HEK293 (cell line): ENCODE measurements around the gene SESN1.

Source experiments
- EGR2 ChIP-seq: fragments of 450-650 bp; formaldehyde crosslinking; IDR thresholded peaks from 2 replicates; pipeline ENCODE4 v1.5.1; 2016; ENCODE audit warnings: low read depth, missing biosample characterization, missing genetic modification characterization
- HOXC10 ChIP-seq: sonication (generic); formaldehyde crosslinking; IDR thresholded peaks from 2 replicates; pipeline ENCODE4 v1.8.1; 2023; ENCODE audit warnings: mild to moderate bottlenecking, missing genetic modification reagents
- KLF1 ChIP-seq: fragments of 450-650 bp; formaldehyde crosslinking; IDR thresholded peaks from 2 replicates; pipeline ENCODE4 v1.5.1; 2016; ENCODE audit warnings: missing biosample characterization, missing genetic modification characterization
- KLF8 ChIP-seq: fragments of 450-650 bp; formaldehyde crosslinking; IDR thresholded peaks from 2 replicates; pipeline ENCODE4 v1.5.1; 2016; ENCODE audit warnings: missing biosample characterization, missing genetic modification characterization
- OSR2 ChIP-seq: fragments of 450-650 bp; formaldehyde crosslinking; IDR thresholded peaks from 2 replicates; pipeline ENCODE4 v1.5.1; 2016; ENCODE audit warnings: missing biosample characterization, missing genetic modification characterization
- OVOL3 ChIP-seq: fragments of 450-650 bp; formaldehyde crosslinking; IDR thresholded peaks from 2 replicates; pipeline ENCODE4 v1.5.1; 2016; ENCODE audit warnings: missing biosample characterization, missing genetic modification characterization
- PATZ1 ChIP-seq: fragments of 450-650 bp; formaldehyde crosslinking; IDR thresholded peaks from 2 replicates; pipeline ENCODE4 v1.5.1; 2016; ENCODE audit warnings: missing biosample characterization, missing genetic modification characterization
- SETDB1 ChIP-seq: IDR thresholded peaks from one replicate; pipeline ENCODE4 v1.6.1; 2017; ENCODE audit warnings: mild to moderate bottlenecking, low read length, moderate library complexity, mixed read lengths; ENCODE audit not compliant: insufficient read length
- ZBTB48 ChIP-seq: fragments of 450-650 bp; formaldehyde crosslinking; IDR thresholded peaks from 2 replicates; pipeline ENCODE4 v1.5.1; 2016; ENCODE audit warnings: missing biosample characterization, missing genetic modification characterization
- ZBTB6 ChIP-seq: fragments of 450-650 bp; formaldehyde crosslinking; IDR thresholded peaks from 2 replicates; pipeline ENCODE4 v1.5.1; 2017; ENCODE audit warnings: missing biosample characterization, missing genetic modification characterization
- ZFHX2 ChIP-seq: fragments of 450-650 bp; formaldehyde crosslinking; conservative IDR thresholded peaks from 2 replicates; pipeline ENCODE4 v1.5.1; 2016; ENCODE audit warnings: missing biosample characterization, missing genetic modification characterization
- ZFP3 ChIP-seq: fragments of 450-650 bp; formaldehyde crosslinking; IDR thresholded peaks from 2 replicates; pipeline ENCODE4 v1.5.1; 2016; ENCODE audit warnings: low read depth, missing biosample characterization, missing genetic modification characterization
- ZIC2 ChIP-seq: fragments of 450-650 bp; formaldehyde crosslinking; IDR thresholded peaks from 2 replicates; pipeline ENCODE4 v1.5.1; 2016; ENCODE audit warnings: missing biosample characterization, missing genetic modification characterization
- ZNF221 ChIP-seq: fragments of 450-650 bp; formaldehyde crosslinking; IDR thresholded peaks from 2 replicates; pipeline ENCODE4 v1.5.1; 2017; ENCODE audit warnings: missing biosample characterization, missing genetic modification characterization, borderline replicate concordance
- ZNF324 ChIP-seq: fragments of 450-650 bp; formaldehyde crosslinking; IDR thresholded peaks from 2 replicates; pipeline ENCODE4 v1.5.1; 2016; ENCODE audit warnings: missing biosample characterization, missing genetic modification characterization
- ZNF341 ChIP-seq: fragments of 450-650 bp; formaldehyde crosslinking; IDR thresholded peaks from 2 replicates; pipeline ENCODE4; 2016; ENCODE audit warnings: low read depth, missing biosample characterization, missing genetic modification characterization
- ZNF354C ChIP-seq: fragments of 450-650 bp; formaldehyde crosslinking; IDR thresholded peaks from 2 replicates; pipeline ENCODE4 v1.5.1; 2016; ENCODE audit warnings: missing biosample characterization, missing genetic modification characterization, low read depth, borderline replicate concordance
- ZNF37A ChIP-seq: fragments of 450-650 bp; IDR thresholded peaks from 2 replicates; pipeline ENCODE4 v1.5.1; 2018; ENCODE audit warnings: missing biosample characterization, missing genetic modification characterization
- ZNF416 ChIP-seq: fragments of 450-650 bp; formaldehyde crosslinking; IDR thresholded peaks from 2 replicates; pipeline ENCODE4 v1.5.1; 2016; ENCODE audit warnings: missing biosample characterization, missing genetic modification characterization
- ZNF571 ChIP-seq: fragments of 450-650 bp; formaldehyde crosslinking; IDR thresholded peaks from 2 replicates; pipeline ENCODE4 v1.5.0; 2017; ENCODE audit warnings: missing biosample characterization, missing genetic modification characterization
- ZNF624 ChIP-seq: fragments of 450-650 bp; formaldehyde crosslinking; IDR thresholded peaks from 2 replicates; pipeline ENCODE4 v1.5.1; 2017; ENCODE audit warnings: missing biosample characterization, missing genetic modification characterization
- ZNF629 ChIP-seq: fragments of 450-650 bp; formaldehyde crosslinking; IDR thresholded peaks from 2 replicates; pipeline ENCODE4 v1.5.1; 2017; ENCODE audit warnings: missing biosample characterization, missing genetic modification characterization
- ZNF660 ChIP-seq: fragments of 450-650 bp; IDR thresholded peaks from 2 replicates; pipeline ENCODE4 v1.5.1; 2018; ENCODE audit warnings: missing biosample characterization, mild to moderate bottlenecking, missing genetic modification characterization
- ZNF843 ChIP-seq: fragments of 450-650 bp; formaldehyde crosslinking; IDR thresholded peaks from 2 replicates; pipeline ENCODE4 v1.5.1; 2016; ENCODE audit warnings: missing biosample characterization, missing genetic modification characterization
- TF ChIP-seq, protein P1 (sequence below): fragments of 450-650 bp; formaldehyde crosslinking; IDR thresholded peaks from 2 replicates; pipeline ENCODE4 v1.5.1; 2016; ENCODE audit warnings: missing biosample characterization, missing genetic modification characterization, borderline replicate concordance
- TF ChIP-seq, protein P2 (sequence below): fragments of 450-650 bp; formaldehyde crosslinking; IDR thresholded peaks from 2 replicates; pipeline ENCODE4 v1.5.1; 2016; ENCODE audit warnings: missing biosample characterization, missing genetic modification characterization
- TF ChIP-seq, protein P3 (sequence below): fragments of 450-650 bp; formaldehyde crosslinking; IDR thresholded peaks from 2 replicates; pipeline ENCODE4 v1.5.1; 2017; ENCODE audit warnings: missing biosample characterization, mild to moderate bottlenecking, missing genetic modification characterization, moderate library complexity

The SESN1 gene

GRCh38 chr6:108966855-108967755 is 127.5 kb downstream of the SESN1 start (continued):
- TF ChIP-seq ZNF324 (tag by site-specific recombination) (no peak), PATZ1 (tag by site-specific recombination) (peak; percentile 12; the same call in 1 of the 2 replicates), ZNF571 (no peak), KLF1 (tag by site-specific recombination) (no peak), ZBTB48 (0 out of 2 replicates have a peak, but pooled peaks have one; percentile 44), KLF8 (tag by site-specific recombination) (no peak), ZFP3 (tag by site-specific recombination) (no peak), ZNF37A (tag by site-specific recombination) (no peak), ZNF341 (peak; percentile 66), HOXC10 (no peak), OVOL3 (tag by site-specific recombination) (no peak), ZNF221 (no peak), ZNF624 (no peak), EGR2 (tag by site-specific recombination) (peak; percentile 35; the same call in 1 of the 2 replicates), SETDB1 (no peak), ZNF660 (0 out of 2 replicates have a peak, but pooled peaks have one; percentile 47), ZNF843 (no peak), ZNF629 (tag by site-specific recombination) (no peak), OSR2 (tag by site-specific recombination) (peak; percentile 86), ZIC2 (tag by site-specific recombination) (peak; percentile 48), ZFHX2 (tag by site-specific recombination) (peak; percentile 69), ZNF354C (tag by site-specific recombination) (no peak), ZBTB6 (tag by site-specific recombination) (no peak; the same call in 1 of the 2 replicates), ZNF416 (no peak)
- TF ChIP-seq, protein P1, sequence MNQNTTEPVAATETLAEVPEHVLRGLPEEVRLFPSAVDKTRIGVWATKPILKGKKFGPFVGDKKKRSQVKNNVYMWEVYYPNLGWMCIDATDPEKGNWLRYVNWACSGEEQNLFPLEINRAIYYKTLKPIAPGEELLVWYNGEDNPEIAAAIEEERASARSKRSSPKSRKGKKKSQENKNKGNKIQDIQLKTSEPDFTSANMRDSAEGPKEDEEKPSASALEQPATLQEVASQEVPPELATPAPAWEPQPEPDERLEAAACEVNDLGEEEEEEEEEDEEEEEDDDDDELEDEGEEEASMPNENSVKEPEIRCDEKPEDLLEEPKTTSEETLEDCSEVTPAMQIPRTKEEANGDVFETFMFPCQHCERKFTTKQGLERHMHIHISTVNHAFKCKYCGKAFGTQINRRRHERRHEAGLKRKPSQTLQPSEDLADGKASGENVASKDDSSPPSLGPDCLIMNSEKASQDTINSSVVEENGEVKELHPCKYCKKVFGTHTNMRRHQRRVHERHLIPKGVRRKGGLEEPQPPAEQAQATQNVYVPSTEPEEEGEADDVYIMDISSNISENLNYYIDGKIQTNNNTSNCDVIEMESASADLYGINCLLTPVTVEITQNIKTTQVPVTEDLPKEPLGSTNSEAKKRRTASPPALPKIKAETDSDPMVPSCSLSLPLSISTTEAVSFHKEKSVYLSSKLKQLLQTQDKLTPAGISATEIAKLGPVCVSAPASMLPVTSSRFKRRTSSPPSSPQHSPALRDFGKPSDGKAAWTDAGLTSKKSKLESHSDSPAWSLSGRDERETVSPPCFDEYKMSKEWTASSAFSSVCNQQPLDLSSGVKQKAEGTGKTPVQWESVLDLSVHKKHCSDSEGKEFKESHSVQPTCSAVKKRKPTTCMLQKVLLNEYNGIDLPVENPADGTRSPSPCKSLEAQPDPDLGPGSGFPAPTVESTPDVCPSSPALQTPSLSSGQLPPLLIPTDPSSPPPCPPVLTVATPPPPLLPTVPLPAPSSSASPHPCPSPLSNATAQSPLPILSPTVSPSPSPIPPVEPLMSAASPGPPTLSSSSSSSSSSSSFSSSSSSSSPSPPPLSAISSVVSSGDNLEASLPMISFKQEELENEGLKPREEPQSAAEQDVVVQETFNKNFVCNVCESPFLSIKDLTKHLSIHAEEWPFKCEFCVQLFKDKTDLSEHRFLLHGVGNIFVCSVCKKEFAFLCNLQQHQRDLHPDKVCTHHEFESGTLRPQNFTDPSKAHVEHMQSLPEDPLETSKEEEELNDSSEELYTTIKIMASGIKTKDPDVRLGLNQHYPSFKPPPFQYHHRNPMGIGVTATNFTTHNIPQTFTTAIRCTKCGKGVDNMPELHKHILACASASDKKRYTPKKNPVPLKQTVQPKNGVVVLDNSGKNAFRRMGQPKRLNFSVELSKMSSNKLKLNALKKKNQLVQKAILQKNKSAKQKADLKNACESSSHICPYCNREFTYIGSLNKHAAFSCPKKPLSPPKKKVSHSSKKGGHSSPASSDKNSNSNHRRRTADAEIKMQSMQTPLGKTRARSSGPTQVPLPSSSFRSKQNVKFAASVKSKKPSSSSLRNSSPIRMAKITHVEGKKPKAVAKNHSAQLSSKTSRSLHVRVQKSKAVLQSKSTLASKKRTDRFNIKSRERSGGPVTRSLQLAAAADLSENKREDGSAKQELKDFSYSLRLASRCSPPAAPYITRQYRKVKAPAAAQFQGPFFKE (tag by site-specific recombination), result no peak
- TF ChIP-seq, protein P2, sequence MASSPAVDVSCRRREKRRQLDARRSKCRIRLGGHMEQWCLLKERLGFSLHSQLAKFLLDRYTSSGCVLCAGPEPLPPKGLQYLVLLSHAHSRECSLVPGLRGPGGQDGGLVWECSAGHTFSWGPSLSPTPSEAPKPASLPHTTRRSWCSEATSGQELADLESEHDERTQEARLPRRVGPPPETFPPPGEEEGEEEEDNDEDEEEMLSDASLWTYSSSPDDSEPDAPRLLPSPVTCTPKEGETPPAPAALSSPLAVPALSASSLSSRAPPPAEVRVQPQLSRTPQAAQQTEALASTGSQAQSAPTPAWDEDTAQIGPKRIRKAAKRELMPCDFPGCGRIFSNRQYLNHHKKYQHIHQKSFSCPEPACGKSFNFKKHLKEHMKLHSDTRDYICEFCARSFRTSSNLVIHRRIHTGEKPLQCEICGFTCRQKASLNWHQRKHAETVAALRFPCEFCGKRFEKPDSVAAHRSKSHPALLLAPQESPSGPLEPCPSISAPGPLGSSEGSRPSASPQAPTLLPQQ, result no peak
- TF ChIP-seq, protein P3, sequence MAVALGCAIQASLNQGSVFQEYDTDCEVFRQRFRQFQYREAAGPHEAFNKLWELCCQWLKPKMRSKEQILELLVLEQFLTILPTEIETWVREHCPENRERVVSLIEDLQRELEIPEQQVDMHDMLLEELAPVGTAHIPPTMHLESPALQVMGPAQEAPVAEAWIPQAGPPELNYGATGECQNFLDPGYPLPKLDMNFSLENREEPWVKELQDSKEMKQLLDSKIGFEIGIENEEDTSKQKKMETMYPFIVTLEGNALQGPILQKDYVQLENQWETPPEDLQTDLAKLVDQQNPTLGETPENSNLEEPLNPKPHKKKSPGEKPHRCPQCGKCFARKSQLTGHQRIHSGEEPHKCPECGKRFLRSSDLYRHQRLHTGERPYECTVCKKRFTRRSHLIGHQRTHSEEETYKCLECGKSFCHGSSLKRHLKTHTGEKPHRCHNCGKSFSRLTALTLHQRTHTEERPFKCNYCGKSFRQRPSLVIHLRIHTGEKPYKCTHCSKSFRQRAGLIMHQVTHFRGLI (tag by site-specific recombination), result 0 out of 2 replicates have a peak, but pooled peaks have one; percentile 55
